ENCODE results near the gene SCN1B.
A peak's percentile ranks its signal among the peaks of the same experiment; 100 is the strongest.
"Not testable (repeated sequence)": the region's sequence is repeated elsewhere in the genome, so short reads cannot be mapped to it uniquely, and the experiment has no call there.

Gene SCN1B

GRCh38 chr19:35030257-35031071, at the start of gene SCN1B:
SCN1B (plus strand) TSS chr19:35030470; CDS start chr19:35030821, 351 bp downstream.
- DNase-seq (ENCODE audit: low read depth in 3 of 3) = peak; percentile 53 to 76 (median 59)

DNA sequence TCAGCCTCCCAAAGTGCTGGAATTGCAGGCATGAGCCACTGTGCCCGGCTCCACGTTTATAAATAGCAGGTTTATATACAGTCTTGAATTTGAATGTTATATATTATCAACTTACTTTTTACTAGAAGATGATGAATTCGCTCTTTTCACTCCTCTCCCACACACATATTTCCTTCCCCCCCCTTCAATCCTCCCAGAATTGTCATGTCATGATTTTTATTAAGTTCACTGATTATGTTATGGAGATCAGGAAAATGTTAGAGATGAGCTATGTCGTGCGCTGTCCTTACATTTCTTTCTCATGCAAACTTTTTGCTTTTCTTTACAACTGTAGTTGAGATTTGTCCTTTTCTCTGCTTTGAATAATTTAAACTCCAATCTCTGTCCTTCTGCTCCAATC, 48.0 kb upstream of the SCN1B start:
- no peak for DNase-seq (ENCODE audit: low read depth in 3 of 3)

- no peak for DNase-seq (ENCODE audit: low read depth in 3 of 3)
Measured at GRCh38 chr19:34983786-34984185, 46.5 kb upstream of the SCN1B start.

GRCh38 chr19:34984287-34984686, 46.0 kb upstream of the SCN1B start:
- no peak for DNase-seq (ENCODE audit: low read depth in 3 of 3)

GRCh38 chr19:34985249-34986022, 44.8 kb upstream of the SCN1B start:
- no peak for DNase-seq (ENCODE audit: low read depth in 3 of 3)

GRCh38 chr19:34988119-34988518, 42.2 kb upstream of the SCN1B start:
- DNase-seq (ENCODE audit: low read depth in 3 of 3) = no peak

DNA sequence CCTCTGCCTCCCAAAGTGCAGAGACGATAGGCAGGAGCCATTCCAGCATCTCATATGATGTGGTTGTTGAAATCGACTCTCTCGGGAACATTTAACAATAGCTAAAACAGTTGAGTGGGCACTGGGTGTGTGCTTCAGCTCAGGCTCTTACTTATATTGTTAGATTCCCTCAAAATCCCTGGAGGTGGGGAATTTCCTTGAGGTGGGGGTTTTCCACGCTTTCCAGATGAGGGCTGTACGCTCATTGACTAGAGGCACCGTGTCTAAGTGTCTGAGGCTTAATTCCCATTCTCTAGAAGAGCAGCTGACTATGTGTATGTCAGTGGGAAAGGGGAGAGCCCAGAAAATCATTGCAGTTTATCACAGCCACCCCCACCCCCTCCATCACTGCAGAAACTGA, 41.0 kb upstream of the SCN1B start:
- DNase-seq (ENCODE audit: low read depth in 3 of 3) = no peak

DNA sequence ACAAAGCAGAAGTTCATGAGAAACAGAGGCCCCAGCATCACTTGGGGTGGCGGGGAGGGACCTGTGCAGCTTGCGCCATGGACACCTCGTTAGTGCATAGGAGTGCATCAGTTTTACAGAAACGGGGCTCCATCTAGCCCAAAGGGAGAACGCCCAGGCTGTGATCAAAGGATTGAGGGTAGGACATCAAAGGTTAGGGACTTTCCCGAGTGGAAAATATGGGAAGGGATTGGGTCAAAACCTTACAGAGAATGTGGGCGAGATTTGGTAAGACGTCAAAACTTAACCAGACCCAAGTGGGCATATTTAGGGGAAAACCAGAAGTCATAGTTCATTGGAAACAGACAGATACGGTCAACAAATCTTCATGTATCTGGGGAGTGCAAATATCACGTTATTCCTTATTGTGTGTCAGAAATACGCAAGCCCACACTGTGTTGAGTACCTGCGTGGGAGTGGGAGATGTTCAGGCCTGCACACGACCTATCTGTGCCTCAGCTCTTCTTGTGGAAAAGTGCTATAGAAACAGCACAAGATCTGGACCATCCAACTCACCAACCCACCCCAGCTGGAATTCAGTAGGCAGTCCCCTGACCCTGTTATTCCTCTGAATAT, 39.6 kb upstream of the SCN1B start:
- DNase-seq (ENCODE audit: low read depth in 3 of 3) = peak; percentile 55 to 60 (median 57)

GRCh38 chr19:34991542-34992333, 38.5 kb upstream of the SCN1B start:
- no peak for DNase-seq (ENCODE audit: low read depth in 3 of 3)

DNA sequence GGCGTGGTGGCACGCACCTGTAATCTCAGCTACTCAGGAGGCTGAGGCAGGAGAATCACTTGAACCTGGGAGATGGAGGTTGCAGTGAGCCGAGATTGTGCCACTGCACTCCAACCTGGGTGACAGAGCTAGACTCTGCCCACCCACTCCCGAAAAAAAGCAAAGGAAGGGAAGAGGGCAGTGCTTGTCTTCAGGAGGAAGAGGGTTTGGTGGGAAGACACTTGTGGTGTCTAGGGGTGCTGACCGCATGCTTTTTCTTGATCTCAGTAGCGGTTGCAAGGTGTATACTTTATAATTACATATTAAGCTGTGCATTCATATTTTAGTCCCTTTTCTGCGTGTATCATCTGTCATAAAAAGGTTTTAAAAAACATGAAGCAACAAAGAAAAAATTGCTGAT, 37.7 kb upstream of the SCN1B start:
- not testable (repeated sequence) for DNase-seq (ENCODE audit: low read depth in 3 of 3)

- no peak for DNase-seq (ENCODE audit: low read depth in 3 of 3)
Measured at GRCh38 chr19:34994286-34994642, 36.0 kb upstream of the SCN1B start.

- DNase-seq (ENCODE audit: low read depth in 3 of 3) = no peak
Measured at GRCh38 chr19:34994643-34995541, 35.4 kb upstream of the SCN1B start.

DNA sequence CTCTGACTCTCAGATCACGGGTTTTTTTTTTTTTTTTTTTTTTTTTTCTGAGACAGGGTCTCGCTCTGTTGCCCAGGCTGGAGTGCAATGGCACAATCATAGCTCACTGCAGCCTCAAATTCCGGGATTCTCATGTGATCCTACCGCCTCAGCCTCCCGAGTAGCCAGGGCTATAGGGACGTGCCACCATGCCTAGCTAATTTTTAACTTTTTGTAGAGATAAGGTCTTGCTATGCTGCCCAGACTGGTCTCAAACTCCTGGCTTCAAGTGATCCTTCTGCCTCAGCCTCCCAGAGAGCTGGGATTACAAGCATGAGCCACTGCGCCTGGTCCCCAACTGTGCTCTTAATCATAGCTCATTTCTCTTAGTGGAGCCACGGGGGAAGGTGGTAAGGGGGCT, 34.7 kb upstream of the SCN1B start:
- DNase-seq (ENCODE audit: low read depth in 3 of 3) = no peak

- no peak for DNase-seq (ENCODE audit: low read depth in 3 of 3)
Measured at GRCh38 chr19:34997071-34997617, 33.1 kb upstream of the SCN1B start.

- DNase-seq (ENCODE audit: low read depth in 3 of 3) = not testable (repeated sequence)
Measured at GRCh38 chr19:34998224-34998623, 32.0 kb upstream of the SCN1B start.

- no peak for DNase-seq (ENCODE audit: low read depth in 3 of 3)
Measured at GRCh38 chr19:34998777-34999497, 31.3 kb upstream of the SCN1B start.

GRCh38 chr19:34999498-35000337, 30.6 kb upstream of the SCN1B start, which contains the start of gene GRAMD1A:
GRAMD1A (plus strand) TSS chr19:35000323; CDS start chr19:35000479, 156 bp downstream.
- DNase-seq (ENCODE audit: low read depth in 3 of 3) = peak; percentile 47 to 76 (median 63)

DNA sequence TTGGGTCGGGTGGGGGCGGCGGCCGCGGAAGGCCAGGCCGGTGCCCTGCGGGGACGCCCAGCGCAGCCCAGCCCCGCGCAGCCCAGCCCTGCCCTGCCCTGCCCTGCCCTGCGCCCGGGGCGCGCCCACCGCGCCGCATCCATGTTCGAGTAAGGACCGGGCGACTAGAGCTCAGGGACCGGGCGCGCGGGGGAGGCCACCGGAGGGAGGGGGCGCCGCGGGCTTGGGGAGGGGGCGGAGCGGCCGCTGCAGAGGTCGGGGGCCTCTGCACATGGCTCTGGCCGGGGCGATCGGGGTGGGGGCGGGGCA, 30.0 kb upstream of the SCN1B start:
- no peak for DNase-seq (ENCODE audit: low read depth in 3 of 3)
